ENCODE measurements around the gene KEL.

DNA sequence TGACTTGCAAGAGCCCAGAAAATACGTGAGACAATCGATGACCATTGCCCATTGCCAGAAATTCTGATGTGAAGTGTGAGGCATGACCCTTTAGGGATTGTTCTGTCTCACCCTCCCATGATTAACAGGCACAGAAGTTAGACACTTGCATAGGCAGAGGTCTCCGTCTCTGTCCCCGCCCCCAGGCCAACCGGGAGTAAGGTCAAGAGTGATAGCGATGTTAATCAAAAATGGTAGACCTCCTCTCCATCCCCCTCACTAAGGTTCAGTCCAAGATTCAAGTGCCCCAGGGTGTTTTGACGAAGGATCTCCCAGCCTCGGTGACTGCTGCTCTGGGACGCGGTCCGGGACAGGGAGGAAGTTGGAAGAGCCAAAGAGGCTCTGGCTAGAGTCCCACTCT is 53.9 kb downstream of the KEL start:
- TF ChIP-seq, protein P1, sequence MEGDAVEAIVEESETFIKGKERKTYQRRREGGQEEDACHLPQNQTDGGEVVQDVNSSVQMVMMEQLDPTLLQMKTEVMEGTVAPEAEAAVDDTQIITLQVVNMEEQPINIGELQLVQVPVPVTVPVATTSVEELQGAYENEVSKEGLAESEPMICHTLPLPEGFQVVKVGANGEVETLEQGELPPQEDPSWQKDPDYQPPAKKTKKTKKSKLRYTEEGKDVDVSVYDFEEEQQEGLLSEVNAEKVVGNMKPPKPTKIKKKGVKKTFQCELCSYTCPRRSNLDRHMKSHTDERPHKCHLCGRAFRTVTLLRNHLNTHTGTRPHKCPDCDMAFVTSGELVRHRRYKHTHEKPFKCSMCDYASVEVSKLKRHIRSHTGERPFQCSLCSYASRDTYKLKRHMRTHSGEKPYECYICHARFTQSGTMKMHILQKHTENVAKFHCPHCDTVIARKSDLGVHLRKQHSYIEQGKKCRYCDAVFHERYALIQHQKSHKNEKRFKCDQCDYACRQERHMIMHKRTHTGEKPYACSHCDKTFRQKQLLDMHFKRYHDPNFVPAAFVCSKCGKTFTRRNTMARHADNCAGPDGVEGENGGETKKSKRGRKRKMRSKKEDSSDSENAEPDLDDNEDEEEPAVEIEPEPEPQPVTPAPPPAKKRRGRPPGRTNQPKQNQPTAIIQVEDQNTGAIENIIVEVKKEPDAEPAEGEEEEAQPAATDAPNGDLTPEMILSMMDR (IDR thresholded peaks at IDR 0.05; ENCODE audit: borderline replicate concordance, extremely low read depth, low read length, poor library complexity, severe bottlenecking), result no peak
- no peak for TF ChIP-seq EZH2 (IDR thresholded peaks at IDR 0.05; ENCODE audit: borderline replicate concordance, low read depth, low read length, severe bottlenecking)
